H9 (cell line): ENCODE data around the gene CCDC150. TPM values are rescaled to one million over a fixed set of nuclear protein-coding genes. Genes with fewer than 3 reads are reported as not detected.

Experiments used
- DNase-seq: peaks from one replicate; pipeline ENCODE4 v3.0.0-alpha.2; 2017
- H2AFZ ChIP-seq: one replicate; pipeline ENCODE4 v1.6.1; 2013; ENCODE audit warnings: mild to moderate bottlenecking, low read length, control low read depth, moderate library complexity
- H2AK5ac ChIP-seq: 2 replicates; pipeline ENCODE4 v1.6.1; 2013; ENCODE audit warnings: low read length, control low read depth, mixed read lengths; ENCODE audit not compliant: insufficient read length
- H2BK120ac ChIP-seq: one replicate; pipeline ENCODE4 v1.6.1; 2013; ENCODE audit warnings: low read depth, mild to moderate bottlenecking, low read length, control low read depth, inconsistent platforms; ENCODE audit not compliant: poor library complexity, severe bottlenecking
- H2BK12ac ChIP-seq: 2 replicates; pipeline ENCODE4 v1.6.1; 2013; ENCODE audit warnings: low read length, control low read depth, mixed read lengths, low read depth; ENCODE audit not compliant: insufficient read length
- H2BK15ac ChIP-seq: 2 replicates; pipeline ENCODE4 v1.6.1; 2013; ENCODE audit warnings: low read depth, low read length, control low read depth
- H2BK20ac ChIP-seq: one replicate; pipeline ENCODE4 v1.6.1; 2013; ENCODE audit warnings: low read depth, mild to moderate bottlenecking, low read length, control low read depth, inconsistent platforms; ENCODE audit not compliant: poor library complexity, severe bottlenecking
- H2BK5ac ChIP-seq: 2 replicates; pipeline ENCODE4 v1.6.1; 2013; ENCODE audit warnings: low read length, control low read depth, mixed read lengths; ENCODE audit not compliant: insufficient read length
- H3K14ac ChIP-seq: 2 replicates; pipeline ENCODE4 v1.6.1; 2013; ENCODE audit warnings: low read length, control low read depth; ENCODE audit not compliant: insufficient read depth
- H3K18ac ChIP-seq: 2 replicates; pipeline ENCODE4 v1.6.1; 2013; ENCODE audit warnings: low read depth, mild to moderate bottlenecking, mixed read lengths, low read length, control low read depth; ENCODE audit not compliant: insufficient read length
- H3K23ac ChIP-seq: 2 replicates; pipeline ENCODE4 v1.6.1; 2013; ENCODE audit warnings: low read length, control low read depth, mixed read lengths, low read depth; ENCODE audit not compliant: insufficient read length
- H3K23me2 ChIP-seq: 2 replicates; pipeline ENCODE4 v1.6.1; 2013; ENCODE audit warnings: low read depth, mild to moderate bottlenecking, mixed read lengths, low read length, control low read depth; ENCODE audit not compliant: insufficient read length, poor library complexity, severe bottlenecking
- H3K27ac ChIP-seq: 2 replicates; pipeline ENCODE4 v1.5.1; 2013; ENCODE audit warnings: low read length, control low read depth, mixed read lengths, low read depth; ENCODE audit not compliant: insufficient read length
- H3K27me3 ChIP-seq: 2 replicates; pipeline ENCODE4 v1.6.1; 2013; ENCODE audit warnings: low read length, control low read depth, inconsistent platforms; ENCODE audit not compliant: insufficient read depth
- H3K4ac ChIP-seq: 2 replicates; pipeline ENCODE4 v1.6.1; 2013; ENCODE audit warnings: low read depth, mild to moderate bottlenecking, control low read depth, inconsistent platforms, low read length, moderate library complexity
- H3K4me1 ChIP-seq: 2 replicates; pipeline ENCODE4 v1.6.1; 2013; ENCODE audit warnings: low read length, control low read depth, inconsistent platforms; ENCODE audit not compliant: insufficient read depth
- H3K4me2 ChIP-seq: 2 replicates; pipeline ENCODE4 v1.6.1; 2013; ENCODE audit warnings: low read length, control low read depth, mixed read lengths; ENCODE audit not compliant: insufficient read length, insufficient read depth
- H3K56ac ChIP-seq: 2 replicates; pipeline ENCODE4 v1.6.1; 2013; ENCODE audit warnings: low read depth, mild to moderate bottlenecking, mixed read lengths, low read length, control low read depth; ENCODE audit not compliant: insufficient read length
- H3K79me1 ChIP-seq: 2 replicates; pipeline ENCODE4 v1.6.1; 2013; ENCODE audit warnings: low read depth, mild to moderate bottlenecking, moderate library complexity, low read length, control low read depth, inconsistent platforms; ENCODE audit not compliant: insufficient read depth, poor library complexity, severe bottlenecking
- H3K79me2 ChIP-seq: 2 replicates; pipeline ENCODE4 v1.6.1; 2013; ENCODE audit warnings: low read length, control low read depth, inconsistent platforms; ENCODE audit not compliant: insufficient read depth
- H3K9ac ChIP-seq: 2 replicates; pipeline ENCODE4 v1.6.1; 2013; ENCODE audit warnings: low read length, control low read depth, mixed read lengths; ENCODE audit not compliant: insufficient read length; ENCODE audit errors: extremely low read depth
- H3K9me3 ChIP-seq: one replicate; pipeline ENCODE4 v1.6.1; 2013; ENCODE audit warnings: low read depth, low read length, inconsistent platforms; ENCODE audit not compliant: control insufficient read depth
- H3T11ph ChIP-seq: one replicate; pipeline ENCODE4 v1.6.1; 2013; ENCODE audit warnings: mild to moderate bottlenecking, low read length, control low read depth, inconsistent platforms
- H4K20me1 ChIP-seq: one replicate; pipeline ENCODE4 v1.6.1; 2013; ENCODE audit not compliant: control insufficient read depth, insufficient read length, insufficient read depth
- H4K5ac ChIP-seq: 2 replicates; pipeline ENCODE4 v1.6.1; 2013; ENCODE audit warnings: low read depth, mild to moderate bottlenecking, mixed read lengths, low read length, control low read depth; ENCODE audit not compliant: insufficient read length
- H4K8ac ChIP-seq: replicated peaks from 2 replicates; pipeline ENCODE4 v1.6.1; 2013; ENCODE audit warnings: low read length, control low read depth, mixed read lengths, low read depth; ENCODE audit not compliant: insufficient read length
- H4K91ac ChIP-seq: 2 replicates; pipeline ENCODE4 v1.6.1; 2013; ENCODE audit warnings: low read depth, mild to moderate bottlenecking, moderate library complexity, mixed read lengths, low read length, control low read depth; ENCODE audit not compliant: insufficient read length
- H3K27ac Mint-ChIP-seq, 3 experiments: 2 replicates in 2 of 3; 3 replicates in 1 of 3; pipeline ENCODE4 v1.8.0; 2020 to 2021; ENCODE audit warnings: mixed read lengths in 3 of 3, mild to moderate bottlenecking in 1 of 3, moderate library complexity in 1 of 3
- H3K27me3 Mint-ChIP-seq: 2 replicates; pipeline ENCODE4 v1.8.0; 2021; ENCODE audit warnings: low read depth, mild to moderate bottlenecking, moderate library complexity, mixed read lengths
- H3K36me3 Mint-ChIP-seq, 3 experiments: 2 replicates in 2 of 3; 3 replicates in 1 of 3; pipeline ENCODE4 v1.8.0; 2020 to 2021; ENCODE audit warnings: low read depth in 3 of 3, mixed read lengths in 3 of 3; ENCODE audit not compliant: insufficient read depth in 1 of 3
- H3K4me1 Mint-ChIP-seq, 2 experiments: 2 replicates each; pipeline ENCODE4 v1.8.0; 2020; ENCODE audit warnings: mixed read lengths in 2 of 2
- H3K4me3 Mint-ChIP-seq, 2 experiments: 2 replicates in 1 of 2; 3 replicates in 1 of 2; pipeline ENCODE4 v1.8.0; 2020 to 2021; ENCODE audit warnings: mild to moderate bottlenecking in 2 of 2, mixed read lengths in 2 of 2, moderate library complexity in 1 of 2
- H3K9me3 Mint-ChIP-seq, 2 experiments: 2 replicates in 1 of 2; 3 replicates in 1 of 2; pipeline ENCODE4 v1.8.0; 2020; ENCODE audit warnings: mild to moderate bottlenecking in 2 of 2, mixed read lengths in 2 of 2, moderate library complexity in 1 of 2
- WGBS: extraction: QIAGEN DNeasy Blood & Tissue Kit; methylation state at CpG from one replicate; pipeline ENCODE4 v1.1.7; 2013; ENCODE audit warnings: missing lambda C conversion rate, low lambda C conversion rate, mixed read lengths; ENCODE audit not compliant: insufficient read length; ENCODE audit errors: extremely low coverage; 5-methylcytosine and 5-hydroxymethylcytosine counted together
- total RNA-seq: library from RNA; stranded (reverse); gene quantifications from 2 replicates; pipeline ENCODE4 v1.2.1, GENCODE V29; 2021
- TF ChIP-seq, protein P1 (sequence below): fragments of 200-600 bp; sonication (generic); conservative IDR thresholded peaks from 3 replicates; pipeline ENCODE4 v1.8.0; 2021; ENCODE audit warnings: antibody characterized with exemption, mild to moderate bottlenecking

CCDC150 gene
- total RNA-seq, 1 experiment from 2014 or later, result 26.2 TPM

DNA sequence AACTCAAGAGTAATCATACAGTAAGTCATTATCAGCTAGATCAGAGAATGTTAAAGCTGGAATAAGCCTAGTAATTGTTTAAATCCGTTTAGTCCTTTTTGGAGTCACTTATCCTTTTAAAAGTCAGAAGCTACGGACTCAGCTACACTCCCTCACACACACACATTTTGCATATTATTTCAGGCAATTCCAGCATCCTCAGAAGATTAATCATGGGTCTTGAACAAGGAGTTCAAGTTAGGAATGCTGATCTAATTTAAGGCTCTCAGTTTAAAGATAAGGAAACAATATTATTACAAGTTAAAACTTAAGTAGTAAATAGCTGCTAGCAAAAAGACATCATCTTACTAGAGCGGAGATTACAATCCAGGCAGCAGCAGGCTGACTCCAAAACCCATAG lies 85.7 kb downstream of the CCDC150 start:
- Histone ChIP-seq H3K27me3 (no peaks in the 10 kb centered on the region), H3K79me2 (no peaks in the 10 kb centered on the region), H4K20me1 (no peaks in the 10 kb centered on the region), H4K91ac (no peak overlapping the region), H3K4ac (no peak overlapping the region), H2AK5ac (no peak overlapping the region), H3K23me2 (no peaks in the 10 kb centered on the region), H3K9me3 (no peaks in the 10 kb centered on the region), H3K56ac (no peak overlapping the region), H3K4me1 (no peaks in the 10 kb centered on the region), H3K79me1 (no peaks in the 10 kb centered on the region), H3K9ac (no peak overlapping the region), H3K4me2 (no peak overlapping the region), H4K8ac (no peak overlapping the region), H2BK20ac (no peak overlapping the region), H3K18ac (no peak overlapping the region), H2BK120ac (no peak overlapping the region), H2BK5ac (no peak overlapping the region), H4K5ac (no peak overlapping the region), H3K27ac (no peak overlapping the region), H2AFZ (no peak overlapping the region), H3K14ac (no peak overlapping the region), H3T11ph (no peak overlapping the region), H2BK12ac (no peak overlapping the region), H3K23ac (no peak overlapping the region), H2BK15ac (no peak overlapping the region)
- H3K27me3 Mint-ChIP-seq, result no peaks in the 10 kb centered on the region
- H3K4me3 Mint-ChIP-seq, result no peak overlapping the region
- WGBS, result no CpG with 5 or more reads among the region's 3 CpGs
- H3K9me3 Mint-ChIP-seq, result no peaks in the 10 kb centered on the region
- no peaks in the 10 kb centered on the region for H3K4me1 Mint-ChIP-seq
- TF ChIP-seq, protein P1, sequence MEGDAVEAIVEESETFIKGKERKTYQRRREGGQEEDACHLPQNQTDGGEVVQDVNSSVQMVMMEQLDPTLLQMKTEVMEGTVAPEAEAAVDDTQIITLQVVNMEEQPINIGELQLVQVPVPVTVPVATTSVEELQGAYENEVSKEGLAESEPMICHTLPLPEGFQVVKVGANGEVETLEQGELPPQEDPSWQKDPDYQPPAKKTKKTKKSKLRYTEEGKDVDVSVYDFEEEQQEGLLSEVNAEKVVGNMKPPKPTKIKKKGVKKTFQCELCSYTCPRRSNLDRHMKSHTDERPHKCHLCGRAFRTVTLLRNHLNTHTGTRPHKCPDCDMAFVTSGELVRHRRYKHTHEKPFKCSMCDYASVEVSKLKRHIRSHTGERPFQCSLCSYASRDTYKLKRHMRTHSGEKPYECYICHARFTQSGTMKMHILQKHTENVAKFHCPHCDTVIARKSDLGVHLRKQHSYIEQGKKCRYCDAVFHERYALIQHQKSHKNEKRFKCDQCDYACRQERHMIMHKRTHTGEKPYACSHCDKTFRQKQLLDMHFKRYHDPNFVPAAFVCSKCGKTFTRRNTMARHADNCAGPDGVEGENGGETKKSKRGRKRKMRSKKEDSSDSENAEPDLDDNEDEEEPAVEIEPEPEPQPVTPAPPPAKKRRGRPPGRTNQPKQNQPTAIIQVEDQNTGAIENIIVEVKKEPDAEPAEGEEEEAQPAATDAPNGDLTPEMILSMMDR, result no peak
- peaks cover 28 to 65% (median 59%) of the 10 kb centered on the region in 3 experiments for H3K36me3 Mint-ChIP-seq
- no peak overlapping the region for H3K27ac Mint-ChIP-seq
- no peak for DNase-seq
